OCI-LY1 (cell line): Measurements from ENCODE around the gene MYRF.

Experiments used
- CTCF ChIP-seq: fragments of 200-600 bp; sonication (generic), shearing (Covaris generic); IDR thresholded peaks from 2 replicates; pipeline ENCODE4 v1.5.1; 2017; ENCODE audit warnings: mild to moderate bottlenecking, antibody characterized with exemption, low read length, moderate library complexity, mixed read lengths
- EZH2 ChIP-seq: fragments of 200-600 bp; sonication (generic), shearing (Covaris generic); IDR thresholded peaks from 2 replicates; pipeline ENCODE4 v1.8.0; 2017; ENCODE audit warnings: borderline replicate concordance, mixed run types, mild to moderate bottlenecking, antibody characterized with exemption, low read length, moderate library complexity, mixed read lengths

GRCh38 chr11:61714916-61715315 is 37.5 kb upstream of the MYRF start:
- TF ChIP-seq CTCF, result no peak
- TF ChIP-seq EZH2, result no peak
